ENCODE measurements around the gene DIAPH3. TPM values are rescaled to one million over a fixed set of nuclear protein-coding genes. Genes with fewer than 3 reads are reported as not detected.

Gene DIAPH3
- polyA plus RNA-seq, 1 of the 3 experiments (the other 2 are of a cell fraction) = 5.4 TPM

GRCh38 chr13:59948686-59949085, 215.0 kb downstream of the DIAPH3 start:
- no peaks in the 10 kb centered on the region for H3K79me2 ChIP-seq (ENCODE audit: insufficient read depth)
- no peaks in the 10 kb centered on the region; a peak in 1 of 4 replicates for H3K4me1 ChIP-seq (ENCODE audit: control insufficient read depth in 1 of 2, insufficient read depth in 2 of 2, low read depth in 1 of 2, low read length in 1 of 2)
- no peak overlapping the region for H2AFZ ChIP-seq (ENCODE audit: low read depth)
- no peaks in the 10 kb centered on the region for H3K27me3 ChIP-seq (ENCODE audit: insufficient read depth)
- H3K36me3 ChIP-seq (replicated peaks in 1 of 2; ENCODE audit: control insufficient read depth in 1 of 2, insufficient read depth in 2 of 2, low read length in 1 of 2) = peaks cover 0 to 7% of the 10 kb centered on the region in 2 experiments
- no peaks in the 10 kb centered on the region for H3F3A ChIP-seq (replicated peaks; ENCODE audit: insufficient read depth)
- no peak overlapping the region for H3K4me3 ChIP-seq (ENCODE audit: low read depth in 2 of 2, low read length in 1 of 2)
- H3K27ac ChIP-seq (ENCODE audit: low read depth in 2 of 2, low read length in 1 of 2) = no peak overlapping the region
- TF ChIP-seq RXRA (IDR thresholded peaks at IDR 0.05; ENCODE audit: borderline replicate concordance, low read depth) = no peak
- no peak for TF ChIP-seq USF1 (IDR thresholded peaks at IDR 0.05; ENCODE audit: borderline replicate concordance, low read depth)
- TF ChIP-seq REST (IDR thresholded peaks at IDR 0.05; ENCODE audit: low read depth, low read length) = no peak
- no peak for TF ChIP-seq JUND (IDR thresholded peaks at IDR 0.05)
- no peak for TF ChIP-seq CTCF (IDR thresholded peaks at IDR 0.05)
- TF ChIP-seq GATA2 (CRISPR knock-in tag; IDR thresholded peaks at IDR 0.05) = no peak
- no peak for TF ChIP-seq FOXM1 (IDR thresholded peaks at IDR 0.05; ENCODE audit: low read depth)
- no peak for TF ChIP-seq MXI1 (IDR thresholded peaks at IDR 0.05; ENCODE audit: low read depth, low read length)
- POLR2A ChIA-PET = no interaction called here
- no peaks in the 10 kb centered on the region for H3K9me3 ChIP-seq
- no peak overlapping the region for H3K4me2 ChIP-seq
- no peak overlapping the region for H3K9ac ChIP-seq
- CTCF ChIA-PET = no interaction called here
- DNase-seq = no peak
- no peaks in the 10 kb centered on the region for H3K9me2 ChIP-seq
- H4K20me1 ChIP-seq (ENCODE audit: insufficient read depth) = no peaks in the 10 kb centered on the region

- POLR2A ChIA-PET = no interaction called here
- Histone ChIP-seq H3K4me1 (ENCODE audit: control insufficient read depth in 1 of 2, insufficient read depth in 2 of 2, low read depth in 1 of 2, low read length in 1 of 2) (no peaks in the 10 kb centered on the region; a peak in 1 of 4 replicates), H2AFZ (ENCODE audit: low read depth) (no peak overlapping the region), H3K9me2 (no peaks in the 10 kb centered on the region), H3K4me2 (no peak overlapping the region), H3F3A (replicated peaks; ENCODE audit: insufficient read depth) (no peaks in the 10 kb centered on the region), H3K79me2 (ENCODE audit: insufficient read depth) (no peaks in the 10 kb centered on the region), H3K36me3 (replicated peaks in 1 of 2; ENCODE audit: control insufficient read depth in 1 of 2, insufficient read depth in 2 of 2, low read length in 1 of 2) (peaks cover 0 to 7% of the 10 kb centered on the region in 2 experiments), H3K27me3 (ENCODE audit: insufficient read depth) (no peaks in the 10 kb centered on the region), H3K9me3 (no peaks in the 10 kb centered on the region), H4K20me1 (ENCODE audit: insufficient read depth) (no peaks in the 10 kb centered on the region), H3K27ac (ENCODE audit: low read depth in 2 of 2, low read length in 1 of 2) (no peak overlapping the region), H3K9ac (no peak overlapping the region), H3K4me3 (ENCODE audit: low read depth in 2 of 2, low read length in 1 of 2) (no peak overlapping the region)
- no peak for DNase-seq
- WGBS (ENCODE audit: low lambda C conversion rate) = 85% methylated on average over 4 of the region's 4 CpGs
- CTCF ChIA-PET = interaction anchor here (1.3 to 1.6 kb wide), 2 partner anchors 10 to 14 kb away, joined by 3 to 6 read pairs; no protein-coding TSS in a partner anchor
- TF ChIP-seq IRF3 (IDR thresholded peaks at IDR 0.05; ENCODE audit: low read depth, low read length) = no peak
- no peak for TF ChIP-seq USF1 (IDR thresholded peaks at IDR 0.05; ENCODE audit: borderline replicate concordance, low read depth)
- no peak for TF ChIP-seq SMC3 (IDR thresholded peaks at IDR 0.05; ENCODE audit: low read depth, low read length)
- no peak for TF ChIP-seq PBX3 (IDR thresholded peaks at IDR 0.05)
- no peak for TF ChIP-seq GATA2 (CRISPR knock-in tag; IDR thresholded peaks at IDR 0.05)
- TF ChIP-seq YY1 (IDR thresholded peaks at IDR 0.05; ENCODE audit: low read depth) = no peak
- TF ChIP-seq GABPA (IDR thresholded peaks at IDR 0.05; ENCODE audit: low read depth) = no peak
- no peak for TF ChIP-seq JUND (IDR thresholded peaks at IDR 0.05)
- no peak for TF ChIP-seq TCF12 (IDR thresholded peaks at IDR 0.05)
- no peak for TF ChIP-seq CTCF (IDR thresholded peaks at IDR 0.05)
- TF ChIP-seq SIN3A (IDR thresholded peaks at IDR 0.05; ENCODE audit: borderline replicate concordance, low read depth, low read length) = no peak
- TF ChIP-seq TEAD4 (IDR thresholded peaks at IDR 0.05; ENCODE audit: borderline replicate concordance, insufficient read depth) = no peak
These were observed 216.8 kb downstream of the DIAPH3 start for GRCh38 chr13:59946944-59947343.

All from SK-N-SH (cell line).